Measurements from ENCODE around the gene DIS3L2.

DIS3L2 gene

DNA sequence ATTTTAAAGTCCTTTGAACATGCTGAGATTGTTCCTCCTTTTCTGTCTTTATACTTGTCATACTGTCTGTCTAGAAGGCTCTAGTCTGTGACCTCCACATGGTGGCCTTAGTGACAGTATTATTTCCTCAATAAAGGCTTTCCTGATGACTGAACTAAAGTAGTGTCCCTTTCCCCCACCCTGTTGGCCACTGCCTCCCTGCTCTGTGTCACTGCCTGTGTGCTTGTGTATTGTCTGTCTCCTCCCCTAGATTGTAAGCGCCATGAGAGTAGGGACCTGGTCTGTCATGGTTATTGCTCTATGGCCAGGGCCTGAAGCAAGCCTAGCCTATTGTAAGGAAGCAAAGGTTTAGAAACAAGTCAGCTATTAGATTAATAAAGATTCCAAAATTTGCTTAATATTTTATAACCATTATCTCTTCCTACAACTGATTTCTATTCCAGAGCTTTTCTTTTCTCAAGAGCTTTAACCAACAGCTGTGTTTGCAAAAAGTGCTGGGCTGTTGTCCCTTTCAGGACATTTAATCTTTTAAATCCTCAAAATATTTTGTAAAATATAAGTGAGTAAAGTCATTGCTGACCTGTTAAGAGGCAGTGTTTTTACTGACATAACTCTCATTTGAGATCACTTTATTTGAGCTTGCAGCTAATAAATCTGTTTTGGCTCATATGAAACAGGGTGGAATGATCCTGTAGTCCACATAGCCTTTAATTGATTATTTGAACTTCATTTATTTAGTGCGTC, 35.5 kb downstream of the DIS3L2 start:
- TF ChIP-seq, protein P1, sequence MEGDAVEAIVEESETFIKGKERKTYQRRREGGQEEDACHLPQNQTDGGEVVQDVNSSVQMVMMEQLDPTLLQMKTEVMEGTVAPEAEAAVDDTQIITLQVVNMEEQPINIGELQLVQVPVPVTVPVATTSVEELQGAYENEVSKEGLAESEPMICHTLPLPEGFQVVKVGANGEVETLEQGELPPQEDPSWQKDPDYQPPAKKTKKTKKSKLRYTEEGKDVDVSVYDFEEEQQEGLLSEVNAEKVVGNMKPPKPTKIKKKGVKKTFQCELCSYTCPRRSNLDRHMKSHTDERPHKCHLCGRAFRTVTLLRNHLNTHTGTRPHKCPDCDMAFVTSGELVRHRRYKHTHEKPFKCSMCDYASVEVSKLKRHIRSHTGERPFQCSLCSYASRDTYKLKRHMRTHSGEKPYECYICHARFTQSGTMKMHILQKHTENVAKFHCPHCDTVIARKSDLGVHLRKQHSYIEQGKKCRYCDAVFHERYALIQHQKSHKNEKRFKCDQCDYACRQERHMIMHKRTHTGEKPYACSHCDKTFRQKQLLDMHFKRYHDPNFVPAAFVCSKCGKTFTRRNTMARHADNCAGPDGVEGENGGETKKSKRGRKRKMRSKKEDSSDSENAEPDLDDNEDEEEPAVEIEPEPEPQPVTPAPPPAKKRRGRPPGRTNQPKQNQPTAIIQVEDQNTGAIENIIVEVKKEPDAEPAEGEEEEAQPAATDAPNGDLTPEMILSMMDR (IDR thresholded peaks at IDR 0.05; ENCODE audit: insufficient read depth, low read depth, low read length, missing control alignments): no peak
- no peak for DNase-seq (ENCODE audit: low read depth)
- no peak overlapping the region for H3K4me3 ChIP-seq (ENCODE audit: low read length)

DNA sequence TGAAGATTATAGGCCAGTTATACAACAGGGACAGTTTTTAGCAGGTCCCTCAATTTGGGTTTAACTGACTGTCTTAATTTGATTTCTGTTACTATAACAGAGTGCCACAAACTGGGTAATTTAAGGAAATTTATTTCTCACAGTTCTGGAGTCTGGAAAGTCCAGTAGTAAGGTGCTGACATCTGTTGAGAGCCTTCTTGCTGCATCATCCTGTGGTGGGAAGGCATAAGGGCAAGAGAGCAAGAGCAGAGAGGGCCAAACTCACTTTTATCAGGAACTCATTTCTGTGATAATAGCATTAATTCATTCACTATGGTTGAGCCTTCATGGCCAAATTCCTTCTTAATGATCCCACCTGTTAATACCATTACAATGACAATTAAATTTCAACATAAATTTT, 36.5 kb downstream of the DIS3L2 start:
- DNase-seq (ENCODE audit: low read depth): no peak
- H3K4me3 ChIP-seq (ENCODE audit: low read length): no peak overlapping the region
- TF ChIP-seq, protein P1 (IDR thresholded peaks at IDR 0.05; ENCODE audit: insufficient read depth, low read depth, low read length, missing control alignments): no peak

- H3K4me3 ChIP-seq (ENCODE audit: low read length): no peak overlapping the region
- TF ChIP-seq, protein P1 (IDR thresholded peaks at IDR 0.05; ENCODE audit: insufficient read depth, low read depth, low read length, missing control alignments): no peak
- no peak for DNase-seq (ENCODE audit: low read depth)
Observed at GRCh38 chr2:232000439-232000838, 38.9 kb downstream of the DIS3L2 start.

- TF ChIP-seq, protein P1 (IDR thresholded peaks at IDR 0.05; ENCODE audit: insufficient read depth, low read depth, low read length, missing control alignments): no peak
- no peak overlapping the region for H3K4me3 ChIP-seq (ENCODE audit: low read length)
- no peak for DNase-seq (ENCODE audit: low read depth)
Observed at GRCh38 chr2:232001073-232001472, 39.6 kb downstream of the DIS3L2 start.

GRCh38 chr2:232006253-232006652, 44.7 kb downstream of the DIS3L2 start:
- no peak for DNase-seq (ENCODE audit: low read depth)
- no peak overlapping the region for H3K4me3 ChIP-seq (ENCODE audit: low read length)
- TF ChIP-seq, protein P1 (IDR thresholded peaks at IDR 0.05; ENCODE audit: insufficient read depth, low read depth, low read length, missing control alignments): no peak

- no peak for DNase-seq (ENCODE audit: low read depth)
- TF ChIP-seq, protein P1 (IDR thresholded peaks at IDR 0.05; ENCODE audit: insufficient read depth, low read depth, low read length, missing control alignments): no peak
- no peak overlapping the region for H3K4me3 ChIP-seq (ENCODE audit: low read length)
Observed at GRCh38 chr2:232008907-232009638, 47.6 kb downstream of the DIS3L2 start.
